IPS-20b (cell line): ENCODE results near the gene TXLNG.
"Not testable (repeated sequence)": the region's sequence is repeated elsewhere in the genome, so short reads cannot be mapped to it uniquely, and the experiment has no call there.

Experiments used
- H3K27ac ChIP-seq: one replicate; pipeline ENCODE4 v1.5.1; 2013; ENCODE audit warnings: low read length
- H3K27me3 ChIP-seq: 2 replicates; pipeline ENCODE4 v1.6.1; 2013; ENCODE audit warnings: mild to moderate bottlenecking, low read length, inconsistent platforms; ENCODE audit not compliant: insufficient read depth
- H3K36me3 ChIP-seq: 2 replicates; pipeline ENCODE4 v1.6.1; 2013; ENCODE audit warnings: low read depth, mild to moderate bottlenecking, inconsistent platforms, low read length, moderate library complexity; ENCODE audit not compliant: insufficient read depth
- H3K4me1 ChIP-seq: 2 replicates; pipeline ENCODE4 v1.6.1; 2013; ENCODE audit warnings: mild to moderate bottlenecking, control low read depth, inconsistent platforms, low read length, moderate library complexity; ENCODE audit not compliant: insufficient read depth
- H3K4me3 ChIP-seq: 2 replicates; pipeline ENCODE4 v1.5.1; 2013; ENCODE audit warnings: mild to moderate bottlenecking, low read length, inconsistent platforms
- H3K9ac ChIP-seq: 2 replicates; pipeline ENCODE4 v1.6.1; 2013; ENCODE audit warnings: low read depth, mild to moderate bottlenecking, inconsistent platforms, low read length, moderate library complexity
- H3K9me3 ChIP-seq: 2 replicates; pipeline ENCODE4 v1.6.1; 2013; ENCODE audit warnings: mild to moderate bottlenecking, low read depth, low read length, inconsistent platforms; ENCODE audit not compliant: insufficient read depth

Gene TXLNG

DNA sequence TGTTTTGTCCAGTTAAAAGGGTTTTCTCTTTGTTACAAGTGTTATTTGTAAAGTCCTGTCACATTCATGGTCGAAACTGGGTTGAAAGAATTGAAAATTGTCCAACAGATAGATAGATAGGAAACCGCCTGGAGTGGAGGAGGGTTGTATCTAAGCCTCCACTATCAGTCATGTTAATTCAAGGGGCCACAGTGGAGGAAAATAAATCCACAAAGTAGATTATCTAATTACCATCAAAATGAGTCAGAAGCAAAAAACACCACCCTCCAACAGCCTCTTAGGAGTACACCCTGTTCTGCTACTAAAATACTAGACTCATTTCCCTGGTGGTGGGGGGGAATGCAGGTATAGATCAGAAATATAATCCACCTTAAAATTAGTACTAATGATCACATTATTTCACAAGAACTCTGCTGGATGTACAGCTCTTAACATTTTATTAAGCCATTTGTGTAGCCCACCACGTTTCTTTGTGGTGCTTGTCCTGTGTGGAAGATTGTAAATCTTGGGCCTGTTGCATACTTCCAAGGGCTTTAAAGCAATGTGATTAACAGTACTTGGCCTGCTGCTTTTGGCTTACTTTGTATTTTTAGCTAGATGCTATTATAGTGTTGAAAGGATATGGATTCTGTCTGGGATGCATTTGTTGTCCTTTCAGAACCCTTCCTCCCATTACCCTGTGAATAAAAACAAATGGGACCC is 57.1 kb downstream of the TXLNG start:
- no peak overlapping the region for H3K9ac ChIP-seq
- H3K27me3 ChIP-seq = no peaks in the 10 kb centered on the region
- peaks cover 92% of the 10 kb centered on the region for H3K36me3 ChIP-seq
- H3K9me3 ChIP-seq = no peaks in the 10 kb centered on the region
- H3K27ac ChIP-seq = no peak overlapping the region
- H3K4me3 ChIP-seq = no peak overlapping the region
- H3K4me1 ChIP-seq = peaks cover 21% of the 10 kb centered on the region

- no peaks in the 10 kb centered on the region for H3K27me3 ChIP-seq
- peaks cover 94% of the 10 kb centered on the region for H3K36me3 ChIP-seq
- peaks cover 9% of the 10 kb centered on the region; the same call in 1 of the 2 replicates for H3K4me1 ChIP-seq
- no peak overlapping the region for H3K9ac ChIP-seq
- H3K9me3 ChIP-seq = no peaks in the 10 kb centered on the region
- H3K4me3 ChIP-seq = no peak overlapping the region
- H3K27ac ChIP-seq = no peak overlapping the region
Observed at GRCh38 chrX:16845686-16846085, 59.4 kb downstream of the TXLNG start.

DNA sequence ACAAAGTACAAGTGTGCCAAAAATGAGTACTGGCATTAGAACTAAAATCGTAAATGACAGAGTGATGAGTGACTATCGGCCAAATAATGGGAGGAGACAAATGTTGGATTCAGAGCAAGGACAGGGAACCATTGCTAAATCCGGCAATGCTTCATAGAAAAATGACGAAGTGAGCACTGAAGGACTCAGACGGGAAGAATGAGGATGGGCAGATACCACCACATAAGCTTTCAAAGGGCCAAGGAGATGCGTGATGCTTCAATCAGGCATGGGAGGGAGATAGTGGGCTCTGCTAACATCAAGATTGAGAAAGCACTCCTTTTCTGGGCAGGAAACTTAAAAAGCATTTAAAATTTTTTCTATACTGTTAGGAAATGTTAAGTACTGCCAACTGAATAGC is 62.3 kb downstream of the TXLNG start:
- Histone ChIP-seq H3K9me3 (no peaks in the 10 kb centered on the region), H3K9ac (no peak overlapping the region), H3K4me1 (peaks cover 1% of the 10 kb centered on the region; the same call in 1 of the 2 replicates), H3K27ac (no peak overlapping the region), H3K36me3 (peaks cover 96% of the 10 kb centered on the region), H3K4me3 (no peak overlapping the region), H3K27me3 (no peaks in the 10 kb centered on the region)

- H3K36me3 ChIP-seq = peaks cover 79% of the 10 kb centered on the region
Observed at GRCh38 chrX:16851421-16851820, 65.2 kb downstream of the TXLNG start.

DNA sequence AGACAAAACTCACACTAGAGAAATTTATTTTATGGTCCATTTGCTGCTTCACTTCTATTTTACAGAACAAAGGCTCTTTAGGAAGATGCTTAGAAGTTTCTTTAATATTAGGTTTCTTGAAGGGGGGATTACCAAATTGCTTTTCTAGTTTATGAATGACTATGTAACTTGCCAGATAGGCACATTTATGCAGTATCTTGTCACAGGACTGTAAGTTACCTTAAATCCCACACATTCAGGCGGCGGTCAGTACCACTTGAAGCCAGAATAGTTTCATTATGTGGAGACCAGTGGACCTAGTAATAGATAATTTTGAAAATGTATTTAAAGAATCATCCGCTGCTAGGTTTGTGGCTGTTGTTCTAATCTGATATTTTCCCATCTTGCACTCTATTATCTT is 65.6 kb downstream of the TXLNG start:
- no peak overlapping the region for H3K27ac ChIP-seq
- no peaks in the 10 kb centered on the region for H3K9me3 ChIP-seq
- H3K4me1 ChIP-seq = no peaks in the 10 kb centered on the region
- no peak overlapping the region for H3K4me3 ChIP-seq
- peaks cover 79% of the 10 kb centered on the region for H3K36me3 ChIP-seq
- no peaks in the 10 kb centered on the region for H3K27me3 ChIP-seq
- H3K9ac ChIP-seq = no peak overlapping the region

More at GRCh38 chrX:16851421-16851820, 65.2 kb downstream of the TXLNG start:
- H3K4me1 ChIP-seq = no peaks in the 10 kb centered on the region
- H3K4me3 ChIP-seq = no peak overlapping the region
- H3K9me3 ChIP-seq = no peaks in the 10 kb centered on the region
- H3K27me3 ChIP-seq = no peaks in the 10 kb centered on the region
- no peak overlapping the region for H3K9ac ChIP-seq
- no peak overlapping the region for H3K27ac ChIP-seq

GRCh38 chrX:16852617-16853179 is 66.4 kb downstream of the TXLNG start:
- Histone ChIP-seq H3K27ac (no peak overlapping the region), H3K4me1 (no peaks in the 10 kb centered on the region), H3K4me3 (no peak overlapping the region), H3K9me3 (no peaks in the 10 kb centered on the region), H3K27me3 (no peaks in the 10 kb centered on the region), H3K36me3 (peaks cover 83% of the 10 kb centered on the region), H3K9ac (no peak overlapping the region)

GRCh38 chrX:16853537-16853936 is 67.3 kb downstream of the TXLNG start:
- Histone ChIP-seq H3K36me3 (peaks cover 83% of the 10 kb centered on the region), H3K4me3 (no peak overlapping the region), H3K4me1 (no peaks in the 10 kb centered on the region), H3K9me3 (no peaks in the 10 kb centered on the region), H3K9ac (no peak overlapping the region), H3K27ac (no peak overlapping the region), H3K27me3 (no peaks in the 10 kb centered on the region)

GRCh38 chrX:16855363-16856075 is 69.3 kb downstream of the TXLNG start:
- Histone ChIP-seq H3K9ac (no peak overlapping the region), H3K27ac (no peak overlapping the region), H3K4me3 (no peak overlapping the region), H3K9me3 (no peaks in the 10 kb centered on the region), H3K27me3 (no peaks in the 10 kb centered on the region), H3K4me1 (no peaks in the 10 kb centered on the region), H3K36me3 (peaks cover 79% of the 10 kb centered on the region)

DNA sequence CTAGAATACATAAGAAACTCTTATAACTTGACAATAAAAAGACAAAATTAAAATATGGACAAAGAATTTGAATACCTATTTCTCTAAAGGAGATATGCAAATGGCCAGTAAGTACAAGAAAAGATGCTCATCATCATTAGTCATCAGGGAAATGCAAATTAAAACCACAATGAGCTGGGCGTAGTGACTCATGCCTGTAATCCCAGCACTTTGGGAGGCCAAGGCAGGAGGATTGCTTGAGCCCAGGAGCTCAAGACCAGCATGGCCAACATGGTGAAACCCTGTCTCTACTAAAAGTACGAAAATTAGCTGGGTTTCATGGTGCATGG is 69.8 kb downstream of the TXLNG start:
- H3K9me3 ChIP-seq, H3K4me1 ChIP-seq, H3K27ac ChIP-seq, H3K9ac ChIP-seq, H3K27me3 ChIP-seq, H3K4me3 ChIP-seq: not testable (repeated sequence)
- peaks cover 78% of the 10 kb centered on the region for H3K36me3 ChIP-seq

DNA sequence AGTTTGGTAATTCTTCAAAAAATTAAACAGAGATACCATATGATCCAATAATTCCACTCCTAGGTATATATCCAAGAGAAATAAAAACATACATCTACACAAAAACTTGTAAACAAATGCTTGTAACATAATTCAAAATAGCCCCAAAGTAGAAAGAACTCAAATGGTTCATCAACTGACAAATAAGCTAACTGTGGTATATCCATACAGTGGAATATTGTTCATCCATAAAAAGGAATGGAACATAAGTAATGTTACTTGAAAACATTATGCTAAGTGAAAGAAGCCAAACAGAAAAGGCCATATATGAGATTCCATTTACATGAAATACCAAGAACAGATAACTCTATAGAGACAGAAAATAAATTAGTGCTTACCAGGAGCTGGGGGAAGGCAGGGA is 70.5 kb downstream of the TXLNG start:
- no peaks in the 10 kb centered on the region for H3K27me3 ChIP-seq
- no peak overlapping the region for H3K27ac ChIP-seq
- H3K9me3 ChIP-seq = no peaks in the 10 kb centered on the region
- H3K4me1 ChIP-seq = no peaks in the 10 kb centered on the region
- H3K4me3 ChIP-seq = no peak overlapping the region
- peaks cover 78% of the 10 kb centered on the region for H3K36me3 ChIP-seq
- H3K9ac ChIP-seq = no peak overlapping the region

GRCh38 chrX:16862829-16863228 is 76.6 kb downstream of the TXLNG start:
- no peak overlapping the region for H3K27ac ChIP-seq
- H3K9ac ChIP-seq = no peak overlapping the region
- H3K27me3 ChIP-seq = no peaks in the 10 kb centered on the region
- peaks cover 80% of the 10 kb centered on the region for H3K36me3 ChIP-seq
- H3K9me3 ChIP-seq = no peaks in the 10 kb centered on the region
- H3K4me3 ChIP-seq = no peak overlapping the region
- H3K4me1 ChIP-seq = no peaks in the 10 kb centered on the region

- Histone ChIP-seq H3K9me3 (no peaks in the 10 kb centered on the region), H3K4me1 (peaks cover 4% of the 10 kb centered on the region; the same call in 1 of the 2 replicates), H3K4me3 (peak overlapping the region; percentile 94; the same call in 1 of the 2 replicates), H3K27me3 (no peaks in the 10 kb centered on the region; the same call in 1 of the 2 replicates), H3K9ac (peak overlapping the region; percentile 89; the same call in 1 of the 2 replicates), H3K36me3 (peaks cover 43% of the 10 kb centered on the region), H3K27ac (no peak overlapping the region)
Observed at GRCh38 chrX:16867947-16868346, 81.7 kb downstream of the TXLNG start.
